NCI-H2081 treated with DMSO at 0.1 percent for 48 hours (cell line): ENCODE measurements around the gene ARPC4.

Source experiments
- DNase-seq: peaks from one replicate; lab custom pipeline; 2025; lab: John Stamatoyannopoulos, UW

Gene ARPC4

DNA sequence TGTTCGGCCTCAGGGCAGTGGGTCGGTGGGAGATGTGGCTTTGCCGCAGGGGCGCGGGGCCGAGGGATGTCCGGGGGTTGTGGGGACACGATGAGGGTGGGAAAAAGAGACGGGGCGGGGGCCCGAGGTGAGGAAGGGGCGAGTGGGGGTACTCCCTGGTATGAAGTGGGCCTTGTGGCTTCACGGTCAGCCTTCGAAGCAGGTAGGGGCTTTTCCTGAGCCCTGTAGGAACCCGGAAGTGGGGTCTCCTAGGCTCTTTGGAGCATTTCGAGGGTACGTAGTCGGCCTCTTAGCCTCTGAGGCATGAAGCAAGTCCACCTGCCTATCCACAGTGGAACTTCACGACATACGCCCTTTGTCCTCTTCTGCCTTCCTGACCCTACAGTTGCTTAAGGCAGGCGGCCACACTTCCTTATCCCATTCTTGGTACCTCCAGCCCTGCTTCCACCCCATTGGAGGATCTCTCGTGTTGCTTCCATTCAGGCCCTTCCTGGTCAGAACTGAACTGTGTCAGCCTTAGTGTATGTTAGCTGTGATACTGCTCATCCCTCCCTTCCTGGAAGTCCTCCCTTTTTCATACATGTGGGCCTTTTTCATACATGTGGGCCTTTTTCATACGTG lies 389 bp downstream of the ARPC4 start:
- DNase-seq: no peak

DNA sequence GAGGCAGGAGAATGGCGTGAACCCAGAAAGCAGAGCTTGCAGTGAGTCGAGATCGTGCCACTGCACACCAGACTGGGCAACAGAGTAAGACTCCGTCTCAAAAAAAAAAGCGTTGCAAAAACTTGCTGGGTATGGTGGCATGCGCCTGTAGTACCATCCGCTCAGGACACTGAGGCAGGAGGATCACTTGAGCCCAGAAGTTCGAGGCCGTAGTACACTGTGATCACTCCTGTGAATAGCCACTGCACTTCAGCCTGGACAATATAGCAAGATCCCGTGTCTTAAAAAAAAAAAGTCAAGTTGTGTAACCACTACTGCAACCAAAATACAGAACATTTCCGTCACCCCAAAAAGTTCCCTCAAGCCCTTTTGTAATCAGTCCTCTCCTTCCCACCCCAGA lies 1.5 kb downstream of the ARPC4 start:
- DNase-seq: no peak

- no peak for DNase-seq
Observed at GRCh38 chr3:9795207-9795606, 2.3 kb downstream of the ARPC4 start.

DNA sequence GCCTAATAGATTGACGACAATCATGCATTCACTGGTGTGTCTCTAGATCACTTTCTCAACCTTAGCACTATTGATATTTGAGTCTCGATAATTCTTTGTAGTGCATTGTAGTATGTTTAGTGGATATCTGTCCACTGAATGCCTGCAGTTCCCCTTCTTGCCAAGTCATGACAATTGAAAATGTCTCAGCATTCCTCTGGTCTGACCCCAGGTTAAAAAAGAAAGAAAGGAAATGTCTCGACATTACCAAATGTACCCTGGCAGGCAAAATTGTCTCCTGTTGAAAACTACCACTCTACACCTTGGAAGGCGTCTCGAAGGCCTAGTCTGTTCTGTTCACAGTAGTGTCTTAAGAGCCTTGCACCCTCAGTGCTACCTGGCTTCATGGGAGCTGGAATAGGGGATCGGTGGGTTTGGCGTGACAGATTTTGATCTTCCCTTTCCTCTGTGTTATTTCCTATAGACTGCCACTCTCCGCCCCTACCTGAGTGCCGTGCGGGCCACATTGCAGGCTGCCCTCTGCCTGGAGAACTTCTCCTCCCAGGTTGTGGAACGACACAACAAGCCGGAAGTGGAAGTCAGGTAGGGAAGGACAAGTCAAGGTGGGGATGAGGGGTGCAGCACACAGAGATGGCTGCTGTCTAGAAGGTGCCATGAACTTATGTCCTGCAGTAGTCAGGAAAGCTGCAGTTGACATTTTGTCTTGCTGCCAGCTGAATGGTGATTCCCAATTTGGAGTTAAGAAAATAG lies 4.5 kb downstream of the ARPC4 start:
- no peak for DNase-seq

- DNase-seq: no peak
Observed at GRCh38 chr3:9800529-9800928, 7.6 kb downstream of the ARPC4 start.

DNA sequence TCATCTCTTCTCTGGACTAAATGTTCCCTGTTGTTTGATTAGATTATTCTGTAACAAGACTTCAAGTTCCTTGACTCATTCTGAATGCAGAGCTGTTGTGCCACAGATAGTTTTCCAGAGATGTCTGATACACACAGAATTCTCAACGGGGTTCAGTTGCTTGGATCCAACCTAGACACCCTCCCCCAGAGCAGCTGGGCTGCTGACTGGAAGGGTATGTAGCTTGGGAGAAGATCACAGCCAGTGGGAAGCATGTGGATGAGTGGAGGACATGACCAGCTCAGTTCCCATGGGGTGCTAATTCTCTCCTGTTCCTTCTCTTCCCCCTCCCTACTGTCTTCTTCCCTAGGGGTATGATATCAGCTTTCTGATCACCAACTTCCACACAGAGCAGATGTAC lies 10.6 kb downstream of the ARPC4 start:
- DNase-seq: no peak

DNA sequence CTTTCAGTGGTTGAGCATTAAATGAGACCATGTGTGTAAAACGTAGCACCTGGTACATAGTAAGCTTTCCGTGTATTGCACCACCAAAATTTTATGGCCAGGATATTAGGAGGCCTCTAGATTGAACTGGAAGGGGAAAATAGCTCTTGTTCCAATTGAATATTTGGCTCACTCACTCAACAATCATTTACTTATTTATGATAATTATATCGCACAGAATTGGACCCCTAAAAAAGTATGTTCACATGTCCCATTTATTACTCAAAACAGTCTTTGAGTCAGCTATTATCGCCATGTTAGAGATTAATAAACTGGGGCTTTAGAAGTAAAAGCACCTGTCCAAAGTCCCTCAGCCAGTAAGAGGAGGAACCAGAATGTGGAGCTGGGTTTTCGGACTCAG lies 12.1 kb downstream of the ARPC4 start:
- DNase-seq: no peak

DNA sequence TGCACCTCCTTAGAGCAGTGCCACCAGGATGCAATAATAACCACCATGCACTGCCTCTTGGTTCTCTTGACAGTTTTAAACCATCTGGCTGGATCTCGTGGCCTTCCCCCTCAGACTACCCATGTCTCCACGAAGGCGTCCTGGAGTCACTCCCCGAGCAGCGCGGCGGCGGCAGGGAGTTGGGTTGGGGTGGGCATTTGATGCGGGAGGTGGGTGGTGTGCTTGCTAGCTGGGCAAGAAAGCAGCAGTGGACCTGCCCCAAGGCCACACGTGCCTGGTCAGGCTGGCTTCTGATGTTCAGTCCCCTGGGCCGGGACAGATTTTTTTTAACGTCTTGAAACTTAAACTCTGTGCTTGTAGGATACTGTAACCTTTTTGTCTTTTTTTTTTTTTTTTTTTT lies 13.3 kb downstream of the ARPC4 start:
- DNase-seq: no peak

DNA sequence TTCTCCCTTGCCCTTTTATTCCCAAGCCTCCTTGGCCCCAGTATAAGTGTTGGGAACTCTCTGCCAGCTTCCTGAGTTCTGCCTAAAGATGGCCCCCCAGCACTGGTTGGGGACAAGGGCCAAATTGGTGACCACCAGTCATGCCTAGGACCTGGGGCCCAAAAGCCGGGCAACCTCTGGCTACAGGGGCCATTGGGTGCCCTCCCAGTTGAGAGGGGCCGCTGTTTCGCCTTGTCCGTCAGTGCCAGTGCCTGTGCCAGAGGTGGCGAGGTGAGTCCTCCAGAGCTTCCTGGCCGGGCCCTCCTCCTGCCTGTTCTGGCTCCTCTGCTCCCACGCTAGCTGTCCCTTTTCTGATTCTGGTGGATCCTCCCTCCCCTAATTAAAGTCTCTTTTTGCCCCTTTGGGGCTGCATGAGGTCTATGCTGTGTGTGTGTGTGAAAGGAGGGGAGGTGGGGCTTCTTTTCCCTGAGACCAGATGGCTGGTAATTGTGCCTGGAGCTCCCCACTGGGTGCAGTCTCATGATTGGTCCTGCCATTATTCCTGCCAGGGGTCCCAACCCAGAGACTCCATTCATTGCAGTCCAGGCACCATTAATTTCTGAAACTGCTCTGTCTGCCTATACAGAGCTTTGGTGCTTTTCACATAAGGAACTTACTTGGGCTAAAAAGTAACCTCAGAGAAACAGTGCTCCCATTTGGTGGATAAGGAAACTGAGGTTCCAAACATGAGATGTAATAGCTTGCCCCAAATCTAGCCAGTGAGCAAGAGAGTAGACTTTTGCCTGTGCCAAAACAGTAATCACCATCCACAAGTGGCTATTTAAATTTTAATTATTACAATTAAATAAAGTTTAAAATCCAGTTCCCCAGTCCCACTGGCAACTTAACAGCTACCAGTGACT lies 14.1 kb downstream of the ARPC4 start:
- no peak for DNase-seq

GRCh38 chr3:9807981-9808344 lies 15.1 kb downstream of the ARPC4 start:
- DNase-seq: no peak

- DNase-seq: no peak
Observed at GRCh38 chr3:9808345-9809037, 15.6 kb downstream of the ARPC4 start.

DNA sequence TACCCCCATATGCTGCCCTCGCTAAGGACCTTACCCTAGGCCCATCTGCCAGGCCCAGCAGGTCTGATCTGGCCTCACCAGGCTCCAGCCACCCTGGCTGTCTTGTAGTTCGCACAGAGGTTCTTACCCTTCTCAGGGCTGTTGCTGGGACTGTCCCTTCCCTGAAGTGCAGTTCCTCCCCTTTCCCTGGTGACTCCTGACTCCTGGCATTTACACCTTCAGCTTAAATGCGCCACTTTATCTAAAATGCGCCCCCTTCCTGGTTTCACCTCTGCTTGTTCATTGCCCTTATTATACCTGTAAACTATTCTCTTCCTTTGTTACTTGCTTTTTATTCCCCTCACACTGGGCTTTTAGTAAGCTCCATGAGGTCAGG lies 16.3 kb downstream of the ARPC4 start:
- no peak for DNase-seq

GRCh38 chr3:9809615-9810432 lies 16.9 kb downstream of the ARPC4 start, which contains the start of gene TTLL3:
Gene TTLL3 (plus strand): TSS chr3:9810262. CDS start chr3:9810662, 400 bp downstream.
- DNase-seq: no peak

DNA sequence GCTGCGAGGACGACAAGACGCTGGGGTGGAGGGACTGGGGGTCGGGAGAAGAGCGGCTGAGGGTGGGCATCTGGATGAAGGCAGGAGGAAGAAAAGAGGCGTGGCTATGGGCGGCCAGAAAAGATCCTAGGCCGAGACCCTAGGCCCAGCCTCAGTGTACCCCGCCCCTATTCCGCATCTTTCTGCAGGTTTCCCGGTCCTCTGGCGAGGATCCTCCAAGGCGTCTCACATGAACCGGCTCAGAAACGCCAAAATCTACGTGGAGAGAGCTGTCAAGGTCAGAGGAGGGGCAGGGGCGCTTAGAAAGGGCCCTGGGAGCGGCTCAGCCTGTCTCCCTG lies 17.5 kb downstream of the ARPC4 start:
- DNase-seq: no peak

GRCh38 chr3:9810846-9811245 lies 18.0 kb downstream of the ARPC4 start:
- no peak for DNase-seq

GRCh38 chr3:9812870-9813483 lies 20.1 kb downstream of the ARPC4 start:
- no peak for DNase-seq

- DNase-seq: no peak
Observed at GRCh38 chr3:9815986-9816385, 23.1 kb downstream of the ARPC4 start.

GRCh38 chr3:9817436-9817835 lies 24.6 kb downstream of the ARPC4 start:
- no peak for DNase-seq

GRCh38 chr3:9818666-9819335 lies 25.9 kb downstream of the ARPC4 start:
- no peak for DNase-seq

DNA sequence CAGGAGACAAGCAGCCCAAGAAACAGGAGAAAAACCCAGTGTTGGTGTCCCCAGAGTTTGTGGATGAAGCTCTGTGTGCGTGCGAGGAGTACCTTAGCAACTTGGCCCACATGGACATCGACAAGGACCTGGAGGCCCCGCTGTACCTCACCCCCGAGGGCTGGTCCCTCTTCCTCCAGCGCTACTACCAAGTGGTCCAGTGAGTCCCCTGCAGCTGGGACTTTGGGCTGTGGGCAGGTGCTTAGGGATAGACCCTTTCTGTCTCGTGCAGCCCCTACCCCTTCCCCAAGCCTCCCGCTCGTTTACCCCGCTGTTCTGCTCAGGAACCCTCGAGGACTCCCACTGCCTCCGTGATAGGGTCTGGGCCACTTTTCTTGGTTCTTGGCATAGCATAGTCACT lies 27.7 kb downstream of the ARPC4 start:
- no peak for DNase-seq

DNA sequence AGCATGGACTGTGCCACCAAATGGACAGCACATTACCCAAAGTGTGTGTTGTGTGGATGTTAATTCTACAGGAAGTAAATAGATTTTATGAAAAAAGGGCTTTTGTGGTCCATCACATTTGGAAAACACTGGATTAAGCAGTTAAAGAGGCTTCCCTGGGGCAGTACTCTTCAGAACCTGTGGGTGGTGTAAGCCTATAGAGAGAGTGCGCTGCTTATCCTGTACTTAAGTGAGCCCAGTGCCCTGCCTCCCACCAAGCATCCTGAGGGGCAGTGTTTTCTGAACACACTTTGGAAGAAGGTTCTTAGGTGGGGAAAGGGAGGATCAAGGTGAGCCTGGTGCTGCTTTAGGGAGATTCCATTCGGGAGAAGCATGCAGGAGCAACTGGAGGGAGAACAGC lies 28.1 kb downstream of the ARPC4 start:
- DNase-seq: no peak
